OCI-LY7 (cell line): ENCODE results near the gene AEN.

Experiments
- CTCF ChIP-seq: fragments of 200-600 bp; sonication (generic); conservative IDR thresholded peaks from 2 replicates; pipeline ENCODE4 v1.5.1; 2014; ENCODE audit warnings: mild to moderate bottlenecking, antibody characterized with exemption, low read length, moderate library complexity, mixed read lengths
- EZH2phosphoT487 ChIP-seq: fragments of 200-600 bp; sonication (generic); IDR thresholded peaks from 2 replicates; pipeline ENCODE4 v1.6.1; 2018; ENCODE audit warnings: low read depth, borderline replicate concordance, mild to moderate bottlenecking, mixed run types, antibody characterized with exemption, low read length, moderate library complexity, mixed read lengths

- TF ChIP-seq CTCF (no peak), EZH2phosphoT487 (no peak)
Measured at GRCh38 chr15:88661041-88661700, 40.0 kb downstream of the AEN start.
